ENCODE data around the gene CCDC68.
A peak's percentile ranks its signal among the peaks of the same experiment; 100 is the strongest.

Gene CCDC68

DNA sequence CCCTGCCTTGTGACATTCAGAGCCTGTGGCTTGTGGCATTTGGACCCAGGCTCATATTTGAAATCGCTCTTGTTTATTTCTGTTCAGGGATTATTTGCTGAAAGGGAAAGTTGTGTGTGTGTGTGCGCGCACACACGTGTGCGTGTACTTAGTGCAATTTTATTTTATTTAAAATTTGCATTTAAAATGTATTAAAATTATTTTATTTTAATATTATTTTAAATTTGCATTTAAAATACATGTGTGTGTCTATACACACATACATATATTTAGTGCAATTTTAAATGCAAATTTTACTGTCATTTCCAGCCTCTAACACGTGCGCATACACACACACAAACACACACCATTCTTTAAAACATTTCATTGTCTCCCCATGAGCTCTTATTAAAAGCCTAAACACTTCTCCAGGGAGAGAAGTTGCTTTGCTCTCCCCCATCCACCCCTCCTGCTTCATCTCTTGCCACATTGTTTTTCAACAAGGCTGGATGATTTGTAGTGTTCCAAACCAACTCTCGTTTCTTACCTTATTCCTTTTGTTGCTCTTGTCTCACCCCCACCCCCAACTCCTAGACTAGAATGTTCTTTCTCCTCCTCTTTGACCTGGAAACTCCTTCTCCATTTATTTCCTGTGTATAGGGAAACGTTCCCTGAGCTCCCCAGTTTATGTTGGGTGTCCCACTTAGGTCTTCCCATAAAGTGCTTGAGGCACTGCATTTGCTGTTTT, 3.8 kb upstream of the CCDC68 start:
- in situ Hi-C loops (cut with HindIII; ENCODE audit: low sequenced_read_pairs) = no loop called here
- TF ChIP-seq, protein P1, sequence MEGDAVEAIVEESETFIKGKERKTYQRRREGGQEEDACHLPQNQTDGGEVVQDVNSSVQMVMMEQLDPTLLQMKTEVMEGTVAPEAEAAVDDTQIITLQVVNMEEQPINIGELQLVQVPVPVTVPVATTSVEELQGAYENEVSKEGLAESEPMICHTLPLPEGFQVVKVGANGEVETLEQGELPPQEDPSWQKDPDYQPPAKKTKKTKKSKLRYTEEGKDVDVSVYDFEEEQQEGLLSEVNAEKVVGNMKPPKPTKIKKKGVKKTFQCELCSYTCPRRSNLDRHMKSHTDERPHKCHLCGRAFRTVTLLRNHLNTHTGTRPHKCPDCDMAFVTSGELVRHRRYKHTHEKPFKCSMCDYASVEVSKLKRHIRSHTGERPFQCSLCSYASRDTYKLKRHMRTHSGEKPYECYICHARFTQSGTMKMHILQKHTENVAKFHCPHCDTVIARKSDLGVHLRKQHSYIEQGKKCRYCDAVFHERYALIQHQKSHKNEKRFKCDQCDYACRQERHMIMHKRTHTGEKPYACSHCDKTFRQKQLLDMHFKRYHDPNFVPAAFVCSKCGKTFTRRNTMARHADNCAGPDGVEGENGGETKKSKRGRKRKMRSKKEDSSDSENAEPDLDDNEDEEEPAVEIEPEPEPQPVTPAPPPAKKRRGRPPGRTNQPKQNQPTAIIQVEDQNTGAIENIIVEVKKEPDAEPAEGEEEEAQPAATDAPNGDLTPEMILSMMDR (IDR thresholded peaks at IDR 0.05; ENCODE audit: low read depth, low read length) = no peak
- H3K4me3 ChIP-seq (ENCODE audit: low read depth, low read length) = no peak overlapping the region
- no peak for DNase-seq (ENCODE audit: low read depth, low spot score)

DNA sequence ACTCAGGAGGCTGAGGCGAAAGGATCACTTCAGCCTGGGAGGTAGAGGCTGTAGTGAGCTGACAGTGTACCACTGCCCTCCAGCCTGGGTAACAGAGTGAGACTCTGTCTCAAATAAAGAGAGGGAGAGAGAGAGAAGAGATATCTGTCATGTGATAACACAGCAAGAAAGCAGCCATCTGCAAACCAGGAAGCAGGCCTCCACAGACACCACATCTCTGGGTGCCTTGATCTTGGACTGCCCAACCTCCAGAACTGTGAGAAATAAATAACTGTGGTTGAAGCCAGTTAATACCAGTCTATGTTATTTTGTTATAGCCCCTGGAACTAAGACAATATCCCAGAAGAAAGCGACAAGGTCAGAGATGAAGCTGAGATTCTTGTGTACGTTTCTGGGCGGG, 2.6 kb upstream of the CCDC68 start:
- H3K4me3 ChIP-seq (ENCODE audit: low read depth, low read length) = no peak overlapping the region
- TF ChIP-seq, protein P1 (IDR thresholded peaks at IDR 0.05; ENCODE audit: low read depth, low read length) = no peak
- DNase-seq (ENCODE audit: low read depth, low spot score) = no peak
- in situ Hi-C loops (cut with HindIII; ENCODE audit: low sequenced_read_pairs) = no loop called here

DNA sequence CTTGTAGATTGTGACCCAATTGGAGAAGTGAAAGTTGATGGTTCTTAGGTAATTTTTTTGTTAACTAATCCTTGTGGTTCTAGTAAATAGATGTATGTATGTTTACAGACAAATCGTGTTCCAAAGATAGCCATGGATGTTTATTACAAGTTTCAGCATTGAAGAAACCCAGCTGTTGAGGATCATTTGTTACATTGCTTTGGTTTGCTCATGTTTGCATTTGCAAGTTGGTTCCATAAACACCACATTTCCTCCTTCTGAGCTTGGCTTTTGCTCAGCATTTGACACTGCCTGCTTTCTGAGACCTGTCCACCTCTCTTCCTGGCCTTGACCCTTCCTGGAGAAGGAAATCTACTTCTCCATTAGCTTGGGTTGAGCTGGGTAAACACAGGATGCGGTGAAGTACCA, 1.8 kb upstream of the CCDC68 start:
- TF ChIP-seq, protein P1 (IDR thresholded peaks at IDR 0.05; ENCODE audit: low read depth, low read length) = no peak
- no peak for DNase-seq (ENCODE audit: low read depth, low spot score)
- in situ Hi-C loops (cut with HindIII; ENCODE audit: low sequenced_read_pairs) = no loop called here
- no peak overlapping the region for H3K4me3 ChIP-seq (ENCODE audit: low read depth, low read length)

DNA sequence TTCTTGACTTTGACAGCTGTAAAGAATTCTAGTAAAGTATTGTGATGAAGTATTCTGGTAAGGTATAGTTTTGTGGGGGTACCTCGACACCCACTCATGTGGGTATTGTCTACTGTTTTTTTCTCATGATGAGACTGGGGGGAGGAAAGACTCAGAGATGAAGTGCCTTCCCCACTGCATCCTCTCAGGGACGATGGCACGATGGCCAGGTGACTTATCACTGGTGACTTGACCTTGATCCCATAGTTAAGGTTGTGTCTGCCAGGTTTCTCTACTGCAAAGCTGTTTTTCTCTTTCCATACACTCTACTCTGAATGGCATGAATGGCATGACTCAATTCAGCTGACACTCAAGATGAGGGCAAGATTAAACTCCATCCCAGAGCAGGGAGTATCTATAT, 936 bp upstream of the CCDC68 start:
- H3K4me3 ChIP-seq (ENCODE audit: low read depth, low read length) = no peak overlapping the region
- TF ChIP-seq, protein P1 (IDR thresholded peaks at IDR 0.05; ENCODE audit: low read depth, low read length) = no peak
- no peak for DNase-seq (ENCODE audit: low read depth, low spot score)
- in situ Hi-C loops (cut with HindIII; ENCODE audit: low sequenced_read_pairs) = no loop called here

DNA sequence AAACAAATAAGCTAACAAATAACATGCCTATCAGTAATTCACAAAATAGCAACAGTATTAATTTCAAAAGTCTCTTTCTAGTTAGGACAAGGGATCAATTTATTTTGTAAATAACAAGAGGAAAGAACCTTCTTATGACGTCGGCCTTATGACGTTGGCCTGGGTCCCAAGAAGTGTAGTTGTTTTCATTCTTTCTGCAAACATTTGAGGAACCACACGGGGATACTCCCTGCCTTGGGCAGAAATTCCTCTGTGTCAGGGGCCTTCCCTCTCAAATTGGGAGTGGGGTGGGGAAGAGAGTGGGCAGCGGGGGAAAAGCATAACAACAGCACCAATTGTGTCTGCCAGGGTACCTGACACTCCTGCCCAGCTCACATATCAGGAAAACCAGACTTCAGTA, 1.3 kb downstream of the CCDC68 start:
- no peak overlapping the region for H3K4me3 ChIP-seq (ENCODE audit: low read depth, low read length)
- in situ Hi-C loops (cut with HindIII; ENCODE audit: low sequenced_read_pairs) = no loop called here
- peak; percentile 46 for DNase-seq (ENCODE audit: low read depth, low spot score)
- TF ChIP-seq, protein P1 (IDR thresholded peaks at IDR 0.05; ENCODE audit: low read depth, low read length) = no peak

DNA sequence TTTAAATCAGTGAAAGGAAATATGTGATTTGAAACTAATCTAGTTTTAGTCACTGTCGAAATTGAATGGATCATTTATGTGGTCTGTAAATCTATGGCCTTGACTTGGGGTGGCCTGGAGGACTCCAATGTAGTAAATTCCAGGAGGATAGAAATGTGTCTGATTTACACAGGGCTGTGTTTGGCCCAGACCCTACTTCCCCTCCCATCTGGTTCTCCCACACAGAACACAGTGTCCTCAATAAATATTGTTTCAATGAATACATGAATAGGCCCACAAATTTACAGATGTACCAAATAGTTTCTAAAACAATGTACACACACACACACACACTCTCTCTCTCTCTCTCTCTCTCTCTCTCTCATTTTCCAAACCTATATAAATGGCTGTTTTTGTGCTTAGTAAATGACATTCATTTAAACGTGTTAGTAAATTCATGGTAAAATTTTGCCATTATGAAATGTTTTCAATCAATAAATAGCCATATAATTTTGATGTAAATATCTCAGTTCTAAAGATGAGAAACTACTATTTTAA, 1.9 kb downstream of the CCDC68 start:
- TF ChIP-seq, protein P1 (IDR thresholded peaks at IDR 0.05; ENCODE audit: low read depth, low read length) = no peak
- DNase-seq (ENCODE audit: low read depth, low spot score) = peak; percentile 35
- H3K4me3 ChIP-seq (ENCODE audit: low read depth, low read length) = no peak overlapping the region
- in situ Hi-C loops (cut with HindIII; ENCODE audit: low sequenced_read_pairs) = no loop called here
